ENCODE data around the gene GTPBP2. TPM values are rescaled to one million over a fixed set of nuclear protein-coding genes. Genes with fewer than 3 reads are reported as not detected.
A peak's percentile ranks its signal among the peaks of the same experiment; 100 is the strongest.

GTPBP2 gene
- total RNA-seq, 3 donors from 2014 or later, result 61.1 to 100 (median 82.1) TPM

DNA sequence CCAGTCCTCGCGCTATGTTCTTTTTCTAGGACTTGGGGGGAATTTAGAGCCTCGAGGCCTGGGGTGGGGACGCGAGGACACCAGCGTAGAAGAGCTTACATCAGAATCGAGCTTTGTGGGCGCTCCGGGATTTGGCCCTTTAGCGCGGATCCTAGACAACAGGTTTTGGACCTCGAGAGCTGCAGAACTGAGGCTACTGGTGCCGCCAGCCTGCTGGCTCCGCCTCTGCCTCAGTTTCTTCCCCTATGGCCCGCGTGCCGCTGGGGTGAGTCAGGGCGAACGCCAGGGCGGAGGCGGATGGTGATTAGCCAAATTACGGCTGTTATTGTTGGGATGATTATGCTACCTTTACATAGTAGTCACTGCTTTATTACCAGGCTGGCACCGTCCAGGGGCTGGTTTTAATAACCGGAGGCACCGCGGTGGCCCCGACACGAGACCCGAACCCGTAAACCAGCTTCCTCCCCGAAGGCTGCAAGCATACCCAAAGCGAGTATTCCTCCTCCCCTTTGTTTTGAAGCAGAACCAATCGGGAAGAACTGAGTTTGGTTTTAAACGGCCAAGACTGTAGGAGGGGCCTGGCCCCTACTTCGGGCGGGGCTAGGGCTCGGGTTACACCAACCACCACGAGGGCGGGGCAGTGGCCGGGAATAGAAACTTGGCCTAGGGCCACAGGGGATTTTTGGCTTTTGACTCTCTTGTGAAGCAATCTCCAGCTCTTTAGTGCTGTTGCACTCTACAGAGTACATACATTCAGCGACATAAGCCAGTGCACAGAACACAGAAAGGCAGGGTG, 639 bp upstream of the GTPBP2 start:
- Histone ChIP-seq H3K4me3 (peak overlapping the region; percentile 80), H3K9me3 (no peaks in the 10 kb centered on the region), H3K4me1 (ENCODE audit: low read depth) (peaks cover 18% of the 10 kb centered on the region), H3K36me3 (ENCODE audit: low read depth) (no peaks in the 10 kb centered on the region)
- peak; percentile 95 to 98 (median 96) for DNase-seq
- intact Hi-C loops (cut with DNase I, micrococcal nuclease), result no loop called here
- peak; percentile 82 for ATAC-seq
- TF ChIP-seq, protein P1, sequence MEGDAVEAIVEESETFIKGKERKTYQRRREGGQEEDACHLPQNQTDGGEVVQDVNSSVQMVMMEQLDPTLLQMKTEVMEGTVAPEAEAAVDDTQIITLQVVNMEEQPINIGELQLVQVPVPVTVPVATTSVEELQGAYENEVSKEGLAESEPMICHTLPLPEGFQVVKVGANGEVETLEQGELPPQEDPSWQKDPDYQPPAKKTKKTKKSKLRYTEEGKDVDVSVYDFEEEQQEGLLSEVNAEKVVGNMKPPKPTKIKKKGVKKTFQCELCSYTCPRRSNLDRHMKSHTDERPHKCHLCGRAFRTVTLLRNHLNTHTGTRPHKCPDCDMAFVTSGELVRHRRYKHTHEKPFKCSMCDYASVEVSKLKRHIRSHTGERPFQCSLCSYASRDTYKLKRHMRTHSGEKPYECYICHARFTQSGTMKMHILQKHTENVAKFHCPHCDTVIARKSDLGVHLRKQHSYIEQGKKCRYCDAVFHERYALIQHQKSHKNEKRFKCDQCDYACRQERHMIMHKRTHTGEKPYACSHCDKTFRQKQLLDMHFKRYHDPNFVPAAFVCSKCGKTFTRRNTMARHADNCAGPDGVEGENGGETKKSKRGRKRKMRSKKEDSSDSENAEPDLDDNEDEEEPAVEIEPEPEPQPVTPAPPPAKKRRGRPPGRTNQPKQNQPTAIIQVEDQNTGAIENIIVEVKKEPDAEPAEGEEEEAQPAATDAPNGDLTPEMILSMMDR (IDR thresholded peaks at IDR 0.05), result no peak

DNA sequence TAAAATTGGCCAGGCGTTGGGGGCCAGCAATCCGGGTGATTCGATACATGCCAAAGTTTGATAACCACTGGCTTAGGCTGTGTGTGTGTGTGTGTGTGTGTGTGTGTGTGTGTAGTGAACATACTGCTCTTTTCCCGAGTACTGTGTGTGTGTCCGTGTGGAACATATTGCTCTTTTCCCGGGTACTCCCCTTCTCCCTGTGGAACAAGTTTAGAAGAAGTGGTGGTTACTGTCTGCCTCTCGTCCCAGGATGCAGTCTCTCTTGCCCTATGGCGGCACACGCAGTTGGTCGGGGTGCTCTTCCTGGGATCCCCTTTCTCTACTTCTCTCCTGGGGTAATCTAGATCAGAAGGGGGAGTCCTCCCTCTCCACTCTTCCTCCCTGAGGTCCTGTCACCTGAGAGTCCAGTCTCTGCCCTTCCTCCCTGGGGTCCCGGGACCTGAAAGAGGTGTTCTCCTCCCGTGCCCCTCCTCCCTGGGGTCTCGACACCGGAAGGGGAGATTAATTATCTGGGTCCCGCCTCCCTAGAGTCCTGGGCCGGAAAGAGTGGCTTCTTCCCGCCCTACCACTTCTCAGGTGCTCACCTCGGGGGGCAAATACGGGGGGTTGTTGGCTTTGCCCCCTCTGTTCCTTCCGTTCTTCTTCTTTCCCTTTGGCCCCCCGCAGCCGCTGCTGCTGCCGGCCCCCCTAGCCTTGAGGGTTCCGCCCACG, 516 bp downstream of the GTPBP2 start:
- TF ChIP-seq, protein P1 (IDR thresholded peaks at IDR 0.05), result no peak
- peak; percentile 5 for ATAC-seq
- Histone ChIP-seq H3K36me3 (ENCODE audit: low read depth) (no peaks in the 10 kb centered on the region), H3K4me3 (peak overlapping the region; percentile 80), H3K9me3 (no peaks in the 10 kb centered on the region), H3K4me1 (ENCODE audit: low read depth) (peaks cover 18% of the 10 kb centered on the region)
- DNase-seq, result peak; percentile 66 to 75 (median 73)
- intact Hi-C loops (cut with DNase I, micrococcal nuclease), result no loop called here

DNA sequence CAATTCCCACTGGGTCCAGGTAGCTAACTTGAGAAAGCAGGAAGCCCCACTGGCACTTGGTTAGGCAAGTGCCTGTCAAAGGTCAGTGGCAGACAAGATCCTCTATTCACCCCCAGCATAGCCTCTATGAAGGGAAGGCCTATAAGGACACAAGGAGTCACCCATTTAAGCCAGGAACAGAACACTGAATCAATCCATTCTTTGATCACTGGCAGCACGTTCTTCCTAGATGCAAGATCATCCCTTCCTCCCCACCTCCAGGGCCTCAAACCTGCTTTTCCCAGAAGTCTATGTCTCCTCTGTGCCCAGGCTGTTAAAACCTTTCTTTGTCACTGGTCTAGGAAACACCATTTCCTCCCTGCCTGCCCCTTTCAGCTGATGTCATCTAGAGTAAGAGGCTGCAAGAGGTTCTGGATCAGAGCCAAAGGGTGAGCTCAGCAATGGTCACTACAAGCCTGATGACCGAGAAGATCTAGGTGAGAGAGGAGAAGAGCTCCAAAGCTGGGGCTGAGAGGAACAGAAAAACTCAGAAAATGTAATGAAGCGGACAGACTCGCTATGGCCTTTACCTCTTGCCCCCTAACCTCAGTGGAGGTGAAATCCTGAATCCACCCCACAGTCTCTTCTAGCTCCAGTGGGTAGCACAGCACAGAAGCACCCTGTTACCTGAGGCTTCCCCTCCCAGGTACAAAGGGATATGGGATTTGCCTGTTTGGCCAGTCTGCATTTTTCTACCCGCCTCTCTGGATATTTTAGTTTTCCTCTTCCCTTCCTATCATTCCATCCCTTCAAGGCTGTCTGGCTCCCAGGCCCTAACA, 1.8 kb downstream of the GTPBP2 start:
- intact Hi-C loops (cut with DNase I, micrococcal nuclease), result no loop called here
- TF ChIP-seq, protein P1 (IDR thresholded peaks at IDR 0.05), result no peak
- H3K4me3 ChIP-seq, result no peak overlapping the region
- no peaks in the 10 kb centered on the region for H3K9me3 ChIP-seq
- no peaks in the 10 kb centered on the region for H3K36me3 ChIP-seq (ENCODE audit: low read depth)
- DNase-seq (peak in 2 of 3 donors; percentile 32 to 79), ATAC-seq (peak; percentile 2)
- H3K4me1 ChIP-seq (ENCODE audit: low read depth), result peaks cover 18% of the 10 kb centered on the region

DNA sequence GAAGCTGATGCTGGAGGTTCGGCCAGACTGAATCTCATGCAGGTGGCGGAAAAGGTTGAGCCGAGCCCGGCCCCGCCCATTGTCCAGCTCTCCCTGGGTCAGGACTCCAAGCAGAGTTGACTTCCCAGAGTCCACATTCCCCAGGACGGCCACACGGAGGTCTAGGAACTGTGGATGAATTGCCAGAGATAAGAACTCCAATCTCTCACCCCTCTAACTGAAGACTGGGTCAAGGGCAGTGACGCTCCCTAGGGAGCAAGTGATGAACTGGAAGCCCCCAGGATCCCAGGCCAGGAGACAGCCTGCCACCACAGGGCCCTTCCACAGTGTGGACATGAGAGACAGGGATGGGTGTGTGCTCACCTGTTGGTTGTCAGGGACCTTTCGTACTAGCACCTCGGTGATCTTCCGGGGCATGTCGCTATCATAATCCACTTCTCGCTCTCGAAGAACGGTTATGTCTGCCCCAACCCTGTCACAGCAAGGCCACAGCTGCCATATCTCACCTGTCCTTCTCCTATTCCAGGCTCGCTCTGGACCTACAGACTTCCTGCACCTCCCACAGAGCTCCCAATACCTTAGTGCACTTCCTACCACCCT, 3.6 kb downstream of the GTPBP2 start:
- intact Hi-C loops (cut with DNase I, micrococcal nuclease), result no loop called here
- TF ChIP-seq, protein P1 (IDR thresholded peaks at IDR 0.05), result no peak
- H3K9me3 ChIP-seq, result no peaks in the 10 kb centered on the region
- H3K4me1 ChIP-seq (ENCODE audit: low read depth), result peaks cover 17% of the 10 kb centered on the region
- ATAC-seq (no peak), DNase-seq (no peak)
- H3K4me3 ChIP-seq, result no peak overlapping the region
- H3K36me3 ChIP-seq (ENCODE audit: low read depth), result no peaks in the 10 kb centered on the region

DNA sequence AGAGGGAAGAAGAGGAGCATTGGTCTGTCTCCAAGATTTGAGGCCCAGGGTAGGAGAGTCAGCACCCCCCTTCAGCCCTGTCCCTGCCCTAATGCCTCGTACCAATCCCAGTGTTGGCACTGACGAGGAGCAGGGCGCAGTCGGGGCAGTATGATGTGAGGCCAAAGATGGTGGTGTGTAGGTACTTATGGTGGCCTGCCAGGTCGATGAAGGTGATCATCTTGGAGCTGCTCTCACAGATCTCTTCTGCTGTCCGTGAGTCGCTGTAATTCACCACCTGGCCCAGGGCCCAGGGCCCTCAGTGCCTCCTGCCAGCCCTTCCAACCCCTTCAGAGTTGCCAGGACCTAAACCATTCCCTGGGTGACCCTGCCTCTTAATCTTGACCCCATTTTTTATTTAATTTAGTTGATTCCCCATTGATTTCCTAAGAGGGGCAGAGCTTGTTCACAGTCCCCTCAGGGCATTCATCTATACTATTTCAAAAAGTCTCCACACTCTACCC, 4.2 kb downstream of the GTPBP2 start:
- H3K9me3 ChIP-seq, result no peaks in the 10 kb centered on the region
- DNase-seq, result no peak
- no peak overlapping the region for H3K4me3 ChIP-seq
- H3K4me1 ChIP-seq (ENCODE audit: low read depth), result peaks cover 11% of the 10 kb centered on the region
- intact Hi-C loops (cut with DNase I, micrococcal nuclease), result no loop called here
- TF ChIP-seq, protein P1 (IDR thresholded peaks at IDR 0.05), result no peak
- ATAC-seq, result no peak
- H3K36me3 ChIP-seq (ENCODE audit: low read depth), result no peaks in the 10 kb centered on the region

All from mucosa of descending colon (tissue), 3 donors.